IPS-18c (cell line): ENCODE measurements around the gene MARCHF11.

Source experiments
- H3K4me3 ChIP-seq: 2 replicates; pipeline ENCODE4 v1.7.0; 2013; ENCODE audit warnings: low read depth, mild to moderate bottlenecking, low read length, moderate library complexity; ENCODE audit not compliant: insufficient read depth
- H3K9me3 ChIP-seq: one replicate; pipeline ENCODE4 v1.6.1; 2013; ENCODE audit warnings: mild to moderate bottlenecking, low read length, moderate library complexity; ENCODE audit not compliant: control insufficient read depth, insufficient read depth

The MARCHF11 gene

GRCh38 chr5:16028708-16029107 lies 150.9 kb downstream of the MARCHF11 start:
- no peak overlapping the region for H3K4me3 ChIP-seq
- no peaks in the 10 kb centered on the region for H3K9me3 ChIP-seq

GRCh38 chr5:16025681-16026080 lies 153.9 kb downstream of the MARCHF11 start:
- Histone ChIP-seq H3K4me3 (no peak overlapping the region), H3K9me3 (no peaks in the 10 kb centered on the region)

DNA sequence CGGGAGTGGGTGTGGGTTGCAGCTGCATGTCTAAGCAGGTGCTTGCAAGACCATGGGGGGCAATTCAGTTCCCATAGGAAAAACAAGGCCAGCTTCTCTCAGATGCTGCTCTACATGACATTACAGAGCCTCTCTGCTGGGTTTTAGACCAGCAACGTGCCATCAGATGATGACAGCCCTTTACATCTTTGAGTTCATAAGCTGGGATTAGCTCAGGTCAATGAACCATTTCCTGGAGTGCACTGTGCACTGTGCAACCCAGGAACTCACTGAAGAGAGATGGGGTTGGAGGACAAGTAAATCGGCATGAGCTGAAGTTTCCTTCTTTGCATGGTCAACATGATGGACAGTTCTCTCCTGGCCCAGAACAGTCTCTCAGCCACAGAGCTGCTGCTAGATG lies 160.6 kb downstream of the MARCHF11 start:
- Histone ChIP-seq H3K9me3 (peaks cover 7% of the 10 kb centered on the region), H3K4me3 (no peak overlapping the region)

GRCh38 chr5:16017720-16018119 lies 161.9 kb downstream of the MARCHF11 start:
- peaks cover 7% of the 10 kb centered on the region for H3K9me3 ChIP-seq
- no peak overlapping the region for H3K4me3 ChIP-seq
